WERI-Rb-1 (cell line): ENCODE measurements around the gene DCLRE1B.

Source experiments
- DNase-seq: peaks from one replicate; pipeline ENCODE4 v3.0.0-alpha.2; 2020
- H3K27ac ChIP-seq: fragments of 250-450 bp; sonication (Bioruptor Pico); 2 replicates; pipeline ENCODE4 v1.5.1; 2020; ENCODE audit warnings: mild to moderate bottlenecking, moderate library complexity
- H3K27me3 ChIP-seq: fragments of 250-450 bp; sonication (Bioruptor Pico); 2 replicates; pipeline ENCODE4 v1.5.1; 2021; ENCODE audit warnings: mild to moderate bottlenecking, low read depth, moderate library complexity; ENCODE audit not compliant: insufficient read depth, severe bottlenecking
- H3K36me3 ChIP-seq: fragments of 250-450 bp; sonication (Bioruptor Pico); 2 replicates; pipeline ENCODE4 v1.5.1; 2020; ENCODE audit warnings: mild to moderate bottlenecking, moderate library complexity
- H3K4me3 ChIP-seq: 2 replicates; pipeline ENCODE4 v1.5.1; 2011; ENCODE audit warnings: low read depth, mild to moderate bottlenecking, control low read depth, low read length
- H3K9me3 ChIP-seq: fragments of 250-450 bp; sonication (Bioruptor Pico); 2 replicates; pipeline ENCODE4 v1.5.1; 2021; ENCODE audit warnings: mild to moderate bottlenecking, moderate library complexity; ENCODE audit not compliant: severe bottlenecking
- CTCF ChIP-seq: IDR thresholded peaks from 2 replicates; pipeline ENCODE4 v1.5.1; 2011; ENCODE audit warnings: low read depth, mild to moderate bottlenecking, control low read depth, inconsistent platforms, low read length

DCLRE1B gene

DNA sequence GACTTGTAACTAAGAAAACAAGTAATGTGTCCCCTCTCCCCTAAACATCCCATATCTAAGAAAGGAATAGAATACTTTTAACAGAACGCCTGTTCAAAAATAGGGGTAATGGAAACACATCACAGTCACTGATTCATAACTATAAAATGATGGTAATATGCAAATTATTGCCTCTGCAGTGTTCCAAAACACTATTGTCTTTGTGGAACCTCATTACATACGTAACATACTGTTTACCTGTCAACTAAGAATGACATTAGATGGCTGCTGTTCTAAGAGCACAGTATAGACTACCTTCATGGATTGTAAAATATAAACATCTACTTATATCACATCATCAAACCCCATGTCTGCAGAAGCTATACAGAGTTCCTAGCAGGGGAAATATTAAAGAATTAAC is 14.3 kb upstream of the DCLRE1B start:
- Histone ChIP-seq H3K36me3 (peaks cover 13% of the 10 kb centered on the region), H3K9me3 (no peaks in the 10 kb centered on the region), H3K4me3 (no peak overlapping the region), H3K27me3 (no peaks in the 10 kb centered on the region), H3K27ac (no peak overlapping the region)
- TF ChIP-seq CTCF = no peak
- DNase-seq = no peak

GRCh38 chr1:113891631-113892220 is 13.4 kb upstream of the DCLRE1B start:
- H3K9me3 ChIP-seq = no peaks in the 10 kb centered on the region
- peaks cover 22% of the 10 kb centered on the region for H3K36me3 ChIP-seq
- no peak for DNase-seq
- no peak for TF ChIP-seq CTCF
- H3K27ac ChIP-seq = no peak overlapping the region
- no peak overlapping the region for H3K4me3 ChIP-seq
- H3K27me3 ChIP-seq = no peaks in the 10 kb centered on the region

GRCh38 chr1:113893267-113893666 is 11.9 kb upstream of the DCLRE1B start:
- no peaks in the 10 kb centered on the region for H3K9me3 ChIP-seq
- no peak for DNase-seq
- H3K27me3 ChIP-seq = no peaks in the 10 kb centered on the region
- no peak for TF ChIP-seq CTCF
- H3K4me3 ChIP-seq = no peak overlapping the region
- no peak overlapping the region for H3K27ac ChIP-seq
- H3K36me3 ChIP-seq = peaks cover 38% of the 10 kb centered on the region

DNA sequence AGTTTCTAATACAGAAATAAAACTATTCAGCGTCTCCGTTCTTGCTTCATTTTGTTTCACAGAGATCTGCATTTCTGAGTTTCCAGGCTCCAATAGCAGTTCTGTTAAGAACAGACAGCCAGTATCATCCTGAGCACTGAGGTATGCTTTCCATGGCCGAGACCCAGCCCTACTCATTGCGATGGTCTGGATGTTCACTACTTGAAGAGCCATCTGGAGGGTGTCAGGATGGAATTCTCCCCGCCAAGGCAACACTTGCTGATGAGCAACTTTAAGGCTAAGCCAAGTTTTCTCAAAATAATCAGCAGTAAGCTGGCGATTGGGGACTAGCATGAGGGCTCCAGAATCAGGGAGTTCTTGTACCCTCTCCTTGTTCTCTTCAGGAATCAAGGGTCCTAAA is 10.0 kb upstream of the DCLRE1B start:
- Histone ChIP-seq H3K27me3 (no peaks in the 10 kb centered on the region), H3K9me3 (no peaks in the 10 kb centered on the region), H3K27ac (no peak overlapping the region), H3K4me3 (no peak overlapping the region), H3K36me3 (peaks cover 51% of the 10 kb centered on the region)
- TF ChIP-seq CTCF = no peak
- no peak for DNase-seq

DNA sequence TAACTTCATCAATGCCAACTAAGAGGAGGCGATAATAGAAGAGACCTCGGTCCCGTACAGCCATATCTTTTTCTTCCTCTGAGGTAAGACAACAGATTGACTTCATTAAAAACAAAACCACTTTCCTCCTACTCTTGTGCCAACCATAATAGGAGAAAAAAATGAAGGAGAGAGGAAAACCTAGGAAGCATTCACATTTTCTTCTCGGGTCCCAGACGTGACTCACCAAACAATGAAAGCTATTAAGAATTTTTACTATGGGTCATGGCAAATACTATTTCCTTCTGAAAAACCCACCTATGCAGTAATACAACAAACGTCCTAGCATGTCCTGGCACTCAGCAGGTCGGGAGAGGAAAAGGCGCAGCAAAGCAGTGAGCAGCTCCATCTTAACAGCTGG is 9.2 kb upstream of the DCLRE1B start:
- no peak for DNase-seq
- H3K4me3 ChIP-seq = no peak overlapping the region
- no peak for TF ChIP-seq CTCF
- peaks cover 51% of the 10 kb centered on the region for H3K36me3 ChIP-seq
- H3K27ac ChIP-seq = no peak overlapping the region
- no peaks in the 10 kb centered on the region for H3K9me3 ChIP-seq
- H3K27me3 ChIP-seq = no peaks in the 10 kb centered on the region

DNA sequence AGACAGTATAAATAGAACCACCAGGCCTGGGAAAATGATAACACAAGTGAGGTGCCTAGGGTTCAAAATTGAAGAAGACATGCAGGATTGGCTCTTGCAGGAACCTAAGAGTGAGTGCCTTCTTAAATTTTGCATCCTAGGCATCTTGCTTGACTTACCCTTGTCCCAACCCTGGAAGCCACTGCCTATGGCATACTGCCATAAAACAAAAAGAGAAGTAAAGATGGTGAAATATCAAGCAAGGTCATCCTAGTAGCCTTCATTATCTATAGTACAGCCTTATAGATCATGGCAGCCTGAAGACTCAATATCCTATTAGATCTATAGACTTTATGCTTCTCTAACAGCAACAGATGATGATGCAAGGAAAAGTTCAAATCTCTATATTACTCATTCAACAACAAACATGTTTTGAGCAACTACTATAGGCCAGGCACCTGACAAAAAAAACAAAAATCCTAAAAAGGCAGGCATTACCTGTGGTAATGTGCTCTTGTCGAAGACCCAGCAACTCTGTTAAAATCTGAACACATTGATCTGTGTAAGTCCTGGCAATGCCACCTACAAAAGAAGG is 6.8 kb upstream of the DCLRE1B start:
- H3K27me3 ChIP-seq = no peaks in the 10 kb centered on the region
- H3K4me3 ChIP-seq = no peak overlapping the region
- no peaks in the 10 kb centered on the region for H3K9me3 ChIP-seq
- TF ChIP-seq CTCF = no peak
- no peak overlapping the region for H3K27ac ChIP-seq
- DNase-seq = no peak
- peaks cover 51% of the 10 kb centered on the region for H3K36me3 ChIP-seq
